Measurements from ENCODE around the gene BSN. TPM values are rescaled to one million over a fixed set of nuclear protein-coding genes. Genes with fewer than 3 reads are reported as not detected.

BSN gene
- total RNA-seq, 6 experiments from 2014 or later = 0.31 to 0.68 (median 0.50) TPM

- Histone ChIP-seq H3K4me3 (no peak overlapping the region), H3K36me3 (peaks cover 0 to 8% (median 0%) of the 10 kb centered on the region in 4 donors), H3K27me3 (no peaks in the 10 kb centered on the region), H3K9me3 (no peaks in the 10 kb centered on the region), H3K27ac (peak overlapping the region; percentile 51 to 95 (median 59)), H3K4me1 (peaks cover 0 to 66% (median 22%) of the 10 kb centered on the region in 4 donors)
- intact Hi-C loops (cut with DNase I) = no loop called here
- no peak for TF ChIP-seq POLR2A (IDR thresholded peaks at IDR 0.05)
- no peak for TF ChIP-seq CTCF (IDR thresholded peaks at IDR 0.05)
- 74% methylated on average over 13 of the region's 16 CpGs for WGBS (ENCODE audit: insufficient coverage, low coverage, low lambda C conversion rate, missing lambda C conversion rate)
- DNase-seq (no peak), ATAC-seq (no peak)
These were observed 17.3 kb upstream of the BSN start for GRCh38 chr3:49536875-49537533.

- WGBS (ENCODE audit: insufficient coverage, low coverage, low lambda C conversion rate, missing lambda C conversion rate) = 0% methylated on average over 3 of the region's 63 CpGs
- Histone ChIP-seq H3K4me3 (peak overlapping the region; percentile 24 to 53 (median 45)), H3K4me1 (peaks cover 0 to 53% (median 19%) of the 10 kb centered on the region in 4 donors), H3K36me3 (no peaks in the 10 kb centered on the region), H3K27me3 (no peaks in the 10 kb centered on the region), H3K27ac (peak overlapping the region; percentile 39 to 91 (median 70)), H3K9me3 (no peaks in the 10 kb centered on the region)
- intact Hi-C loops (cut with DNase I) = loop anchor here (5.0 kb wide), 2 partner anchors 127 to 132 kb away; partner anchors contain the start of gene APEH (in 1 of the 2)
- peak; percentile 97 to 98 (median 98) for DNase-seq
- TF ChIP-seq POLR2A (IDR thresholded peaks at IDR 0.05) (peak; percentile 87), CTCF (IDR thresholded peaks at IDR 0.05) (peak; percentile 85 to 93 (median 89))
- peak; percentile 80 to 94 (median 84) for ATAC-seq
These were observed 14.4 kb upstream of the BSN start for GRCh38 chr3:49539659-49540560.

GRCh38 chr3:49552087-49552486 is 2.2 kb upstream of the BSN start:
- H3K9me3 ChIP-seq = no peaks in the 10 kb centered on the region
- no peak for DNase-seq
- no peaks in the 10 kb centered on the region for H3K36me3 ChIP-seq
- no peak overlapping the region for H3K27ac ChIP-seq
- no peak for TF ChIP-seq POLR2A (IDR thresholded peaks at IDR 0.05)
- TF ChIP-seq CTCF (IDR thresholded peaks at IDR 0.05) = no peak
- ATAC-seq = no peak
- no peaks in the 10 kb centered on the region for H3K27me3 ChIP-seq
- peaks cover 0 to 12% (median 2%) of the 10 kb centered on the region in 4 donors for H3K4me1 ChIP-seq
- no peak overlapping the region for H3K4me3 ChIP-seq
- intact Hi-C loops (cut with DNase I) = no loop called here

- Histone ChIP-seq H3K36me3 (no peaks in the 10 kb centered on the region), H3K9me3 (no peaks in the 10 kb centered on the region), H3K4me3 (peak overlapping the region in 1 of 3 donors; percentile 67), H3K27me3 (no peaks in the 10 kb centered on the region), H3K27ac (no peak overlapping the region), H3K4me1 (peaks cover 0 to 12% (median 2%) of the 10 kb centered on the region in 4 donors)
- intact Hi-C loops (cut with DNase I) = no loop called here
- TF ChIP-seq CTCF (IDR thresholded peaks at IDR 0.05) = no peak
- no peak for TF ChIP-seq POLR2A (IDR thresholded peaks at IDR 0.05)
- ATAC-seq = no peak
- DNase-seq = no peak
- WGBS (ENCODE audit: insufficient coverage, low coverage, low lambda C conversion rate, missing lambda C conversion rate) = 58% methylated on average over 5 of the region's 8 CpGs
These were observed 969 bp upstream of the BSN start for GRCh38 chr3:49553324-49553691.

Data from right lobe of liver (tissue), 6 donors.